Type B pancreatic cell (in vitro differentiated cells): ENCODE results near the gene FMNL1. TPM values are rescaled to one million over a fixed set of nuclear protein-coding genes. Genes with fewer than 3 reads are reported as not detected.

ENCODE experiments used
- DNase-seq: peaks from one replicate; pipeline ENCODE4 v3.0.0; 2021; ENCODE audit warnings: mixed read lengths; ENCODE audit not compliant: unreplicated experiment; ENCODE audit errors: extremely low spot score
- H3K27ac Mint-ChIP-seq: 2 replicates; pipeline ENCODE4 v1.8.0; 2021; ENCODE audit warnings: mild to moderate bottlenecking, mixed read lengths
- H3K27me3 Mint-ChIP-seq: 2 replicates; pipeline ENCODE4 v1.8.0; 2021; ENCODE audit warnings: mixed read lengths
- H3K36me3 Mint-ChIP-seq: 2 replicates; pipeline ENCODE4 v1.8.0; 2021; ENCODE audit warnings: mixed read lengths
- H3K4me1 Mint-ChIP-seq: one replicate; pipeline ENCODE4 v1.8.0; 2021; ENCODE audit warnings: mixed read lengths; ENCODE audit not compliant: unreplicated experiment
- H3K4me3 Mint-ChIP-seq: 2 replicates; pipeline ENCODE4 v1.8.0; 2021; ENCODE audit warnings: mild to moderate bottlenecking, mixed read lengths
- H3K9me3 Mint-ChIP-seq: 2 replicates; pipeline ENCODE4 v1.8.0; 2021; ENCODE audit warnings: mixed read lengths
- total RNA-seq: library from RNA; stranded (reverse); gene quantifications from 2 replicates; pipeline ENCODE4 v1.2.1, GENCODE V29; 2021; ENCODE audit warnings: low replicate concordance
- TF ChIP-seq, protein P1 (sequence below): fragments of 200-600 bp; sonication (generic); conservative IDR thresholded peaks from 2 replicates; pipeline ENCODE4 v1.5.0; 2021; ENCODE audit warnings: antibody characterized with exemption, mild to moderate bottlenecking

FMNL1 gene
- total RNA-seq, 1 donor from 2014 or later, result 1.9 TPM

DNA sequence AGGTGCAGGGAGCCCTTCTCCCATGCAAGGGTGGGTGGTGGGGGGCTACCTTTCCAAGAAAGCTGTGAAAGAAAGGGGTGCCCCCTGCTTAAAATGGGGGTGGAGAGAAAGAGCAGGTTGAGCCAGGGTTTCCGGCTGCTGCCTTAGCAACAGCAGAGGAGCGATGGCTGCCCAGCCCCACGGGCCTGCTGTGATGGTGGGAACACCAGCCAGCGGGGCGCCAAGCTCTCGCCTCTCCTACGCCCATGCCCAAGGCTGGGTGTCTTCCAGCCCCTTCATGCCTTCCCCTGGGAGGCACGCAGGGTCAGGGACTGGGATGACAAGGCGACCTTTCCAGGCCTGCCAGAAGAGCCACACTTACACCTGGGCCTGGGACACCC is 3.0 kb downstream of the FMNL1 start:
- H3K4me1 Mint-ChIP-seq, result no peaks in the 10 kb centered on the region
- no peak for DNase-seq
- no peak overlapping the region for H3K4me3 Mint-ChIP-seq
- H3K27me3 Mint-ChIP-seq, result peaks cover 57% of the 10 kb centered on the region
- TF ChIP-seq, protein P1, sequence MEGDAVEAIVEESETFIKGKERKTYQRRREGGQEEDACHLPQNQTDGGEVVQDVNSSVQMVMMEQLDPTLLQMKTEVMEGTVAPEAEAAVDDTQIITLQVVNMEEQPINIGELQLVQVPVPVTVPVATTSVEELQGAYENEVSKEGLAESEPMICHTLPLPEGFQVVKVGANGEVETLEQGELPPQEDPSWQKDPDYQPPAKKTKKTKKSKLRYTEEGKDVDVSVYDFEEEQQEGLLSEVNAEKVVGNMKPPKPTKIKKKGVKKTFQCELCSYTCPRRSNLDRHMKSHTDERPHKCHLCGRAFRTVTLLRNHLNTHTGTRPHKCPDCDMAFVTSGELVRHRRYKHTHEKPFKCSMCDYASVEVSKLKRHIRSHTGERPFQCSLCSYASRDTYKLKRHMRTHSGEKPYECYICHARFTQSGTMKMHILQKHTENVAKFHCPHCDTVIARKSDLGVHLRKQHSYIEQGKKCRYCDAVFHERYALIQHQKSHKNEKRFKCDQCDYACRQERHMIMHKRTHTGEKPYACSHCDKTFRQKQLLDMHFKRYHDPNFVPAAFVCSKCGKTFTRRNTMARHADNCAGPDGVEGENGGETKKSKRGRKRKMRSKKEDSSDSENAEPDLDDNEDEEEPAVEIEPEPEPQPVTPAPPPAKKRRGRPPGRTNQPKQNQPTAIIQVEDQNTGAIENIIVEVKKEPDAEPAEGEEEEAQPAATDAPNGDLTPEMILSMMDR, result no peak
- no peaks in the 10 kb centered on the region for H3K36me3 Mint-ChIP-seq
- no peak overlapping the region for H3K27ac Mint-ChIP-seq
- no peaks in the 10 kb centered on the region for H3K9me3 Mint-ChIP-seq

DNA sequence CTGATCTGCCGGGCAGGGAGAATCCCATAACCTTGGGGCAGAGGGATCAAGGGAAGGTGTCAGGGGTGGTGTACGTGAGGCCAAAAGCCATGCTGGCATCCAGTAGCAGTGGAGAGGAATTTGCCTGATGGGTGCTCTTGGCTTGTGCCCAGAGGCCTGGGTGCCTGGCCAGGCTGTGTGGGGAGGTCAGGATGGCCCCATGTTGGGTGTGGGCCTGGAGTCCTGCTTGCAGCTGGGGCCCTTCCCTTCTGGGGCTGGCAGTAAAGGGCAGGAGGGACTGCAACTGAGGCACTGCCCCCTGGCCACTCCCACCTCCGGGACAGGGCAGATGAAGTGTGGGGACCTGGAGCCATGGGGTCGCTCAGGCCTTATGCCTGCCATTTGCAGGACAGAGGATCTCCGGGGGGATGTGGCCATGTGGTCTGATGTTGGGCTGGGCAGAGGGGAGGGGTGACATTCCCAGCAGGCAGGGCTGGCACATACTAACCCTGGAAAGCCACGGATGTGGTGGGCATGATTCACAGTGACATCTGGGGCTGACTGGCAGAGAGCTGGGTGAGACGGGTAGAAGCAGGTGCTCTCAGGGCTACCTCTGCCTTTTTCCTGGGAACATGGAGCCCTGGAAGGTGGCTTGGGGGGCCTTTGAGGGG is 3.5 kb downstream of the FMNL1 start:
- Mint-ChIP-seq H3K9me3 (no peaks in the 10 kb centered on the region), H3K4me1 (no peaks in the 10 kb centered on the region), H3K27ac (no peak overlapping the region)

DNA sequence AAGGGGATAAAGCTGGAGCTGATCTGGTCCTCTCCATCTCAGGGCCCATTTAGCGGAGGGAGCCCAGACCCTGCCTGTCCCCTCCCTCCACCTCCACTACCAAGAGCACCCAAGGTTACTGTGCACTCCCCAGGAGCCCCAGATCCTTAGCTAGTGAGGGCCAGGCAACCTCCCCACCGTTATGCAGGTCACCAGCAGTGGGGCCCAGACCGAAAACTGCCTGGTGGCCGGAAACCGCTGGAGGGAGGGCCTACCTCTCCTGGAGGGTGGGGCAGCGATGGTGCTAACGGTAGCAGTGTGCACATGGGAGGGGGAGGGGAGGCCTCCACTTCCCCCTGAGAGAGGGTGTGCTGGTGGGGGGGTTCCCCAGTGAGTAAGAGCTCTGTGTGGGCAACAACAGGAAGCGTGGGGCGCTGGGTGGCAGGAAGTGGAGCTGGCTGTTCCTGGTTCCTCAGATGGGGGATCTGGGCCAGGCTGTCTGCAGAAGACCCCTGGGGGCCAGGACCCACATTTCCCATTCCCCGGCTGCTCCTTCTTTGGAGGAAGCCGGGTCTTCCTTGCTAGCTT is 4.4 kb downstream of the FMNL1 start:
- Mint-ChIP-seq H3K4me1 (no peaks in the 10 kb centered on the region), H3K4me3 (no peak overlapping the region), H3K36me3 (no peaks in the 10 kb centered on the region), H3K9me3 (no peaks in the 10 kb centered on the region), H3K27ac (no peak overlapping the region), H3K27me3 (peaks cover 43% of the 10 kb centered on the region)
- TF ChIP-seq, protein P1, result no peak
- DNase-seq, result no peak

More for the DNA sequence above, 3.5 kb downstream of the FMNL1 start:
- TF ChIP-seq, protein P1, result no peak
- Mint-ChIP-seq H3K36me3 (no peaks in the 10 kb centered on the region), H3K27me3 (peaks cover 51% of the 10 kb centered on the region), H3K4me3 (no peak overlapping the region)
- DNase-seq, result no peak

DNA sequence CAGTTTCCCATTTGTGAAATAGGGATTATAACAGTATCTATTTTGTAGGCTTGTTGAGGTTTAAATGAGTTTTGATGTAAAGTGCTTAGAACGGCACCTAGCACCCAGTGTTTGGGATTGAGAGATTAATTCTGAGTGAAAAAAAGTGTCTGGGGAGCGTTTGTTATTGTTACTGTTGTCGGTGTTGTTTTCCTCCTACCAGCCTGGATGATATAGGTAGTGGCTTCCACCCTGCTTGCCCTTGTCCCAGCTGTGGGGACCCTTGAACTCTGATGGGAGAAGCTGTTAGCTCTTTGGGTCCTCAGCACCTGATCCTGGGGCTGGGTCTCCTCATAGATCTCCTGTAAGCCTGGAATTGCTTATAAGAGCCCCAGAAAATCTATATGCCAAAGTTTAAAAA is 4.9 kb downstream of the FMNL1 start:
- TF ChIP-seq, protein P1, result no peak
- Mint-ChIP-seq H3K27me3 (peaks cover 40% of the 10 kb centered on the region), H3K36me3 (no peaks in the 10 kb centered on the region), H3K4me1 (no peaks in the 10 kb centered on the region), H3K4me3 (no peak overlapping the region), H3K27ac (no peak overlapping the region), H3K9me3 (no peaks in the 10 kb centered on the region)
- DNase-seq, result no peak

DNA sequence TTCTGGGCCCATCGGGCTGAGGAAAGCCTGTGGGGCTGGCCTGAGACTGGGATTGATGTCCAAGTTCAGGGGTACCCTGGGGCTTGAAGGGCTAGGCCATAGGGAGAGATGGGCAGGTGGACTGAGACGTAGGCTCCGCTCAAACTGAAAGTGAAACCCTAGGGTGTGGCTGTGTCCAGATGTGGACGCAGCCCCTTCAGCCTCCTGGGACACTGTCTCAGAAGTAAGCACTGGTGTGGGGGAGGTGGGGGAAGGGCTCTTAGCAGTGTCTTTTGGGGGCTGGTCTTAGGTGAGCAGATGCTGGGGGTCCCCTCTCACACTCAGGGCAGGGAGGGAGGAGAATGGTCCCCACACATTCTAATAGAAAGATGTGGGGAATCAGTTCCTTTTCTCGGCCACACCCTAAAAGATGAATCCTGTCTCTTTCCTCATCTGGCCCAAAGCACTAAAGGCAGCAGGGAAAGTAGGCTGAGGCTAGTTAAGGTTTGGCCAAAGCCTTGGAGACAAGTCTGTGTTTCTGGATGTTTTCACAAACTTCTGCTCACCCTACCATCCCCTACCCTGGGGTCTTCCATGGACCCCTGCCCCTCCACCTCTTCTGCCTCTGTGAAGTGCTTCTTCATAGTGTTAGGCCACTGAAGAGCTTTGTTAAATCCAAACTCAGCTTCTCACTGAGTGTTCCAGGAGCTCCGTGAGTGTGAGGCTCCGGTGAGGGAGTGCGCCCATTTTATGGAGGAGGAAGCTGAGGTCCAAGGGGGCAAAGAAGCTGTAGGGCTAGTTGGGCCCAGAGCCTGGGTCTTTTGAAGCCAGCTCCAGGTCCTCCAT is 5.6 kb downstream of the FMNL1 start:
- peaks cover 40% of the 10 kb centered on the region for H3K27me3 Mint-ChIP-seq
- no peak overlapping the region for H3K27ac Mint-ChIP-seq
- no peak for DNase-seq

More for the DNA sequence above, 5.6 kb downstream of the FMNL1 start:
- no peaks in the 10 kb centered on the region for H3K9me3 Mint-ChIP-seq
- H3K4me1 Mint-ChIP-seq, result no peaks in the 10 kb centered on the region
- no peak overlapping the region for H3K4me3 Mint-ChIP-seq
- H3K36me3 Mint-ChIP-seq, result no peaks in the 10 kb centered on the region
- TF ChIP-seq, protein P1, result no peak
